Osteoblast (primary cell): ENCODE measurements around the gene PEX5L. TPM values are rescaled to one million over a fixed set of nuclear protein-coding genes. Genes with fewer than 3 reads are reported as not detected.
A peak's percentile ranks its signal among the peaks of the same experiment; 100 is the strongest.

ENCODE experiments used
- DNase-seq: peaks from one replicate; pipeline ENCODE4 v3.0.0; 2011; ENCODE audit warnings: low spot score, mixed read lengths; ENCODE audit not compliant: insufficient read length; ENCODE audit errors: missing footprints
- H2AFZ ChIP-seq: 2 replicates; pipeline ENCODE4 v1.6.0; 2011; ENCODE audit warnings: mild to moderate bottlenecking, low read length
- H3K27ac ChIP-seq: 2 replicates; pipeline ENCODE4 v1.5.1; 2011; ENCODE audit warnings: mild to moderate bottlenecking, low read depth, low read length, moderate library complexity
- H3K27me3 ChIP-seq: 2 replicates; pipeline ENCODE4 v1.6.0; 2012; ENCODE audit warnings: mild to moderate bottlenecking, control low read depth, inconsistent platforms, low read length, moderate library complexity; ENCODE audit not compliant: insufficient read depth
- H3K36me3 ChIP-seq: 2 replicates; pipeline ENCODE4 v1.5.1; 2011; ENCODE audit warnings: mild to moderate bottlenecking, low read length, control low read depth, moderate library complexity; ENCODE audit not compliant: insufficient read depth
- H3K4me1 ChIP-seq: 2 replicates; pipeline ENCODE4 v1.5.1; 2011; ENCODE audit warnings: mild to moderate bottlenecking, low read length, control low read depth, moderate library complexity; ENCODE audit not compliant: insufficient read depth
- H3K4me2 ChIP-seq: 2 replicates; pipeline ENCODE4 v1.6.0; 2011; ENCODE audit warnings: mild to moderate bottlenecking, low read length; ENCODE audit not compliant: insufficient read depth
- H3K4me3 ChIP-seq: fragments of 200-600 bp; sonication (generic); 3 replicates; pipeline ENCODE4 v1.5.1; 2012; ENCODE audit warnings: mild to moderate bottlenecking, low read length, inconsistent platforms; ENCODE audit not compliant: insufficient read depth
- H3K79me2 ChIP-seq: 2 replicates; pipeline ENCODE4 v1.6.0; 2012; ENCODE audit warnings: mild to moderate bottlenecking, low read length, control low read depth, inconsistent platforms; ENCODE audit not compliant: insufficient read depth
- H3K9me3 ChIP-seq: 2 replicates; pipeline ENCODE4 v1.5.1; 2011; ENCODE audit warnings: low read depth, low read length, control low read depth
- H4K20me1 ChIP-seq: 2 replicates; pipeline ENCODE4 v1.6.0; 2012; ENCODE audit warnings: mild to moderate bottlenecking, low read length, control low read depth; ENCODE audit not compliant: insufficient read depth
- total RNA-seq: library from RNA; depleted of rRNA; stranded (reverse); fragments of >200 nt; gene quantifications from 2 replicates; pipeline ENCODE4 v1.2.3, GENCODE V29; 2012
- TF ChIP-seq, protein P1 (sequence below): IDR thresholded peaks from 2 replicates; pipeline ENCODE4 v1.5.1; 2011; ENCODE audit warnings: mild to moderate bottlenecking, low read depth, low read length, moderate library complexity; ENCODE audit errors: extremely low read depth

PEX5L gene
- total RNA-seq, 1 donor: 1.4 TPM

DNA sequence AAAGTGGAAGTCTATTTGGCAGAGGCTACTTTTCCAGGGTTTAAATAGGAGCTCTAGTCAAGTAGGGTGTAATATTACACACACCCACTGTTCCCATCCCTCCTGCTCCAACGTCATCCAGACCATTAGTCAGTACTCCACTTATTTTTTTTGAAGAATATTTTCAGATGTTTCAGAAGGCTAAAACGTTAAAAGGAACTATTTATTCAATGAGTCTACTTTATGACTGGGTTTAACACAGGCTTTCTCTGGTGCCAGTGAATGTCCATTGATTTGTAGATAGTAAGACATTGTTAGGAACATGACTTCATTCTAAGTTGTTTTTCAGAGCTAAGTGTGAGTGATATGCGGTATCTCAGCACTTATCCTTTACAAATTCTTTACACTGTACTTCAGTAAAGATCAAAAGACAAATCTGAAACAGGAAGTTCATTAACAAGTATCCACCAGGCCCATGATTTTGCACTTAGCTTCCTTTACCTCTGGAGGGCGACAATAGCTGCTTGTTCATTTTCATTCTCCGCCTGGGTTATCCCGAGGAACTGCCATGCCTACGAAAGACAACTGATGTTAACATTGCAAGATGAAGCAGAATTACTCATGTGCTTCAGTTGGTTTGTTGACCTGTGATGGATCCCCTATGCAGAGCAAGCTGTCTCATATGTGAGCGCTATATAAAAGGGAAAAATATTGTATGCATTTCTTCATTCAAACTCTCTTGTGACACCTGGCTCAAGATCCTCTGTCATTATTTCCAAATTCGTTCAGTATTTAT, 225.2 kb downstream of the PEX5L start:
- no peaks in the 10 kb centered on the region for H4K20me1 ChIP-seq
- peak overlapping the region; percentile 77 for H3K4me2 ChIP-seq
- H3K36me3 ChIP-seq: no peaks in the 10 kb centered on the region
- H3K27me3 ChIP-seq: no peaks in the 10 kb centered on the region
- H2AFZ ChIP-seq: peak overlapping the region; percentile 82
- peak overlapping the region; percentile 88 for H3K27ac ChIP-seq
- H3K9me3 ChIP-seq: no peaks in the 10 kb centered on the region
- H3K4me1 ChIP-seq: peaks cover 16% of the 10 kb centered on the region
- H3K4me3 ChIP-seq: peak overlapping the region; percentile 23
- H3K79me2 ChIP-seq: no peaks in the 10 kb centered on the region
- peak; percentile 93 for DNase-seq
- TF ChIP-seq, protein P1, sequence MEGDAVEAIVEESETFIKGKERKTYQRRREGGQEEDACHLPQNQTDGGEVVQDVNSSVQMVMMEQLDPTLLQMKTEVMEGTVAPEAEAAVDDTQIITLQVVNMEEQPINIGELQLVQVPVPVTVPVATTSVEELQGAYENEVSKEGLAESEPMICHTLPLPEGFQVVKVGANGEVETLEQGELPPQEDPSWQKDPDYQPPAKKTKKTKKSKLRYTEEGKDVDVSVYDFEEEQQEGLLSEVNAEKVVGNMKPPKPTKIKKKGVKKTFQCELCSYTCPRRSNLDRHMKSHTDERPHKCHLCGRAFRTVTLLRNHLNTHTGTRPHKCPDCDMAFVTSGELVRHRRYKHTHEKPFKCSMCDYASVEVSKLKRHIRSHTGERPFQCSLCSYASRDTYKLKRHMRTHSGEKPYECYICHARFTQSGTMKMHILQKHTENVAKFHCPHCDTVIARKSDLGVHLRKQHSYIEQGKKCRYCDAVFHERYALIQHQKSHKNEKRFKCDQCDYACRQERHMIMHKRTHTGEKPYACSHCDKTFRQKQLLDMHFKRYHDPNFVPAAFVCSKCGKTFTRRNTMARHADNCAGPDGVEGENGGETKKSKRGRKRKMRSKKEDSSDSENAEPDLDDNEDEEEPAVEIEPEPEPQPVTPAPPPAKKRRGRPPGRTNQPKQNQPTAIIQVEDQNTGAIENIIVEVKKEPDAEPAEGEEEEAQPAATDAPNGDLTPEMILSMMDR: peak; percentile 80

DNA sequence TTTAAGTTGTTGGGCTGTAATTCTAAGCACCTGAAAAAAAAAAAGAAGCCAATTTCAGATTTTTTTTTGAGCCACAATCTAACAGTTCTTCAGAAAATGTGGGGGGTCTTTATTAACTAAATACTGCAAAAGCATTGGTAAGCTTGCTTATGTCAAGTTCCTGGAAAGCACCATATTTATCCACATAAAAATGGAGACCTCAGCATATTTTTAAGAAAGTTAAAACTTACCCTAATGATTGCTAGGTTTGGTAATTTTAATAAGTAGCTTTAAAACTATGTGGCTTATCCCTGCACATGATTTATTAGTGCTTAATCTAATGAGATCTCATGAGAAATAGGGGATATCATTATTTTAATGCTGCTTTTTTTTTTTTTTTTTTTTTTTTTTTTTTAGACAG, 227.1 kb downstream of the PEX5L start:
- no peaks in the 10 kb centered on the region for H3K27me3 ChIP-seq
- no peak overlapping the region for H3K27ac ChIP-seq
- TF ChIP-seq, protein P1: no peak
- H2AFZ ChIP-seq: no peak overlapping the region
- no peaks in the 10 kb centered on the region for H3K9me3 ChIP-seq
- H3K79me2 ChIP-seq: no peaks in the 10 kb centered on the region
- peaks cover 16% of the 10 kb centered on the region for H3K4me1 ChIP-seq
- H3K4me2 ChIP-seq: no peak overlapping the region
- H3K4me3 ChIP-seq: no peak overlapping the region
- no peaks in the 10 kb centered on the region for H3K36me3 ChIP-seq
- H4K20me1 ChIP-seq: no peaks in the 10 kb centered on the region
- DNase-seq: no peak

- peaks cover 3% of the 10 kb centered on the region for H3K27me3 ChIP-seq
- H3K79me2 ChIP-seq: no peaks in the 10 kb centered on the region
- no peaks in the 10 kb centered on the region for H3K36me3 ChIP-seq
- H3K9me3 ChIP-seq: no peaks in the 10 kb centered on the region
- TF ChIP-seq, protein P1: no peak
- no peak overlapping the region for H2AFZ ChIP-seq
- H3K4me3 ChIP-seq: no peak overlapping the region
- H4K20me1 ChIP-seq: no peaks in the 10 kb centered on the region
- H3K4me2 ChIP-seq: no peak overlapping the region
- H3K27ac ChIP-seq: no peak overlapping the region
- H3K4me1 ChIP-seq: peaks cover 16% of the 10 kb centered on the region
- DNase-seq: no peak
These were observed 229.1 kb downstream of the PEX5L start for GRCh38 chr3:179807588-179807987.

GRCh38 chr3:179806177-179806576, 230.6 kb downstream of the PEX5L start:
- H3K4me1 ChIP-seq: peaks cover 13% of the 10 kb centered on the region
- TF ChIP-seq, protein P1: no peak
- H3K27ac ChIP-seq: no peak overlapping the region
- peaks cover 3% of the 10 kb centered on the region for H3K27me3 ChIP-seq
- H2AFZ ChIP-seq: peak overlapping the region; percentile 57
- H3K4me3 ChIP-seq: no peak overlapping the region
- H3K36me3 ChIP-seq: no peaks in the 10 kb centered on the region
- H3K9me3 ChIP-seq: no peaks in the 10 kb centered on the region
- no peaks in the 10 kb centered on the region for H4K20me1 ChIP-seq
- H3K4me2 ChIP-seq: no peak overlapping the region
- DNase-seq: no peak
- no peaks in the 10 kb centered on the region for H3K79me2 ChIP-seq
